Measurements from ENCODE around the gene ETS2.

The ETS2 gene

GRCh38 chr21:38761531-38761930 is 44.2 kb upstream of the ETS2 start:
- no peak for TF ChIP-seq CTCF (conservative IDR thresholded peaks at IDR 0.05; ENCODE audit: low read length)
- no peak for DNase-seq (ENCODE audit: low read depth)
- no peak overlapping the region for H3K4me3 ChIP-seq (ENCODE audit: low read length)

- peak; percentile 48 for DNase-seq (ENCODE audit: low read depth)
- no peak overlapping the region for H3K4me3 ChIP-seq (ENCODE audit: low read length)
- no peak for TF ChIP-seq CTCF (conservative IDR thresholded peaks at IDR 0.05; ENCODE audit: low read length)
Measured at GRCh38 chr21:38765056-38765455, 40.7 kb upstream of the ETS2 start.

- DNase-seq (ENCODE audit: low read depth): no peak
- no peak overlapping the region for H3K4me3 ChIP-seq (ENCODE audit: low read length)
- TF ChIP-seq CTCF (conservative IDR thresholded peaks at IDR 0.05; ENCODE audit: low read length): no peak
Measured at GRCh38 chr21:38766987-38767722, 38.6 kb upstream of the ETS2 start.

GRCh38 chr21:38768471-38769063 is 37.2 kb upstream of the ETS2 start:
- H3K4me3 ChIP-seq (ENCODE audit: low read length): no peak overlapping the region

GRCh38 chr21:38769191-38769780 is 36.4 kb upstream of the ETS2 start:
- TF ChIP-seq CTCF (conservative IDR thresholded peaks at IDR 0.05; ENCODE audit: low read length): no peak
- H3K4me3 ChIP-seq (ENCODE audit: low read length): no peak overlapping the region
- peak; percentile 33 for DNase-seq (ENCODE audit: low read depth)

More at GRCh38 chr21:38768471-38769063, 37.2 kb upstream of the ETS2 start:
- TF ChIP-seq CTCF (conservative IDR thresholded peaks at IDR 0.05; ENCODE audit: low read length): no peak
- peak; percentile 67 for DNase-seq (ENCODE audit: low read depth)

- no peak overlapping the region for H3K4me3 ChIP-seq (ENCODE audit: low read length)
- TF ChIP-seq CTCF (conservative IDR thresholded peaks at IDR 0.05; ENCODE audit: low read length): no peak
- DNase-seq (ENCODE audit: low read depth): no peak
Measured at GRCh38 chr21:38770660-38771059, 35.1 kb upstream of the ETS2 start.

GRCh38 chr21:38771536-38771935 is 34.2 kb upstream of the ETS2 start:
- no peak for DNase-seq (ENCODE audit: low read depth)
- no peak overlapping the region for H3K4me3 ChIP-seq (ENCODE audit: low read length)
- no peak for TF ChIP-seq CTCF (conservative IDR thresholded peaks at IDR 0.05; ENCODE audit: low read length)

Measured in AG10803 (cell line).